Fibroblast of villous mesenchyme (primary cell): ENCODE data around the gene TAL2. TPM values are rescaled to one million over a fixed set of nuclear protein-coding genes. Genes with fewer than 3 reads are reported as not detected.
A peak's percentile ranks its signal among the peaks of the same experiment; 100 is the strongest.

ENCODE experiments used
- DNase-seq: peaks from one replicate; pipeline ENCODE4 v3.0.0-alpha.2; 2010; ENCODE audit warnings: low read depth
- H3K4me3 ChIP-seq: 2 replicates; pipeline ENCODE4 v1.5.1; 2011; ENCODE audit warnings: low read depth, mild to moderate bottlenecking, low read length
- total RNA-seq: library from RNA; depleted of rRNA; stranded (reverse); fragments of >200 nt; gene quantifications from 2 replicates; pipeline ENCODE4 v1.2.3, GENCODE V29; 2012
- TF ChIP-seq, protein P1 (sequence below): IDR thresholded peaks from 2 replicates; pipeline ENCODE4 v1.5.1; 2012; ENCODE audit warnings: low read depth, mild to moderate bottlenecking, low read length; ENCODE audit not compliant: insufficient read depth

The TAL2 gene
- total RNA-seq, 1 donor, result not detected

DNA sequence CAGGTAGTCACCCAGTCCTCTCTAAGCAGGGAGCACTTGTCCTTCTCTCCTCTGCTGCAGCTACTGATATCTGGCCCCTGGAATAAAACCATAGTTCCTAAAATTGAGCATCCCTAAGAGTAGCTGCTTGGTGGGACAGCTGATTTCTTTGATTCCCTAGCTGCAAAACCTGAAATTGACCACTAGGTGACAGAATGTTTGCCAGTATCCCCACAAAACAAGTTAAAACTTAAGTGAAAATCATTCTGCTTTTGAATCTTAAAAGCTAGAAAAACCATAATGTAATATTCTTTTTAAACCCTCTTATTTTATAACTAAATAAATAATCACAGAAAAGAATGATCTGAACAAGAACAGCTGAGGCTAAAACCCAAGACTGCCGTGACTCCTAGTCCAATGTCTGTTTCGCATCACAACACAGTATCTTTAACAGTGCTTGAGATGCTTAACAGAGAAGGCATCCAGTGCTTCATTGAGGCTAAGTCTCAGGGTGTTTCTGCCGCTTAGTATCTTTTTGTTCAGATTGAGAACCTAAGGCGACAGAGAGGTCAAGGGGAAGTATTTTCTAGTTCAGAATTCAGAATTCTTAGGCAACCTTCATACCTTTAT lies 24.4 kb upstream of the TAL2 start:
- peak; percentile 2 for DNase-seq
- TF ChIP-seq, protein P1, sequence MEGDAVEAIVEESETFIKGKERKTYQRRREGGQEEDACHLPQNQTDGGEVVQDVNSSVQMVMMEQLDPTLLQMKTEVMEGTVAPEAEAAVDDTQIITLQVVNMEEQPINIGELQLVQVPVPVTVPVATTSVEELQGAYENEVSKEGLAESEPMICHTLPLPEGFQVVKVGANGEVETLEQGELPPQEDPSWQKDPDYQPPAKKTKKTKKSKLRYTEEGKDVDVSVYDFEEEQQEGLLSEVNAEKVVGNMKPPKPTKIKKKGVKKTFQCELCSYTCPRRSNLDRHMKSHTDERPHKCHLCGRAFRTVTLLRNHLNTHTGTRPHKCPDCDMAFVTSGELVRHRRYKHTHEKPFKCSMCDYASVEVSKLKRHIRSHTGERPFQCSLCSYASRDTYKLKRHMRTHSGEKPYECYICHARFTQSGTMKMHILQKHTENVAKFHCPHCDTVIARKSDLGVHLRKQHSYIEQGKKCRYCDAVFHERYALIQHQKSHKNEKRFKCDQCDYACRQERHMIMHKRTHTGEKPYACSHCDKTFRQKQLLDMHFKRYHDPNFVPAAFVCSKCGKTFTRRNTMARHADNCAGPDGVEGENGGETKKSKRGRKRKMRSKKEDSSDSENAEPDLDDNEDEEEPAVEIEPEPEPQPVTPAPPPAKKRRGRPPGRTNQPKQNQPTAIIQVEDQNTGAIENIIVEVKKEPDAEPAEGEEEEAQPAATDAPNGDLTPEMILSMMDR, result peak; percentile 57
- H3K4me3 ChIP-seq, result no peak overlapping the region

DNA sequence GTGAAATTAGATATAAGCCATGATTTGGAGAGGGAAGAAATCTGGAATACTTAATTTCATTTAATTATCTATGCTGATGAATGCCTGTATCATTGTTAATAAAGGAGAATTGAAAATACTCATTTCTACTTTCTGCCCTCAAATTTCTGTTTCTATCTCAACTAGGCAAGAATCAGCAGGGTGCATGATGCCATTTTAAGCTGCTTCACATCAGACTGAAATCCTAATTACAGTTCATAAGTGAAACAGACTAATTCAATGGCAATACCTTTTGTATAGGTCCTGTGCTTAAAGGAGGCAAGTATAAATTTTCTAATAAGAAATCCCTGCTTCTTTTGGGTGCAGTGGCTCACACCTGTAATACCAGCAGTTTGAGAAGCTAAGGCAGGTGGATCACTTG lies 22.3 kb upstream of the TAL2 start:
- no peak overlapping the region for H3K4me3 ChIP-seq
- DNase-seq, result no peak
- TF ChIP-seq, protein P1, result no peak

DNA sequence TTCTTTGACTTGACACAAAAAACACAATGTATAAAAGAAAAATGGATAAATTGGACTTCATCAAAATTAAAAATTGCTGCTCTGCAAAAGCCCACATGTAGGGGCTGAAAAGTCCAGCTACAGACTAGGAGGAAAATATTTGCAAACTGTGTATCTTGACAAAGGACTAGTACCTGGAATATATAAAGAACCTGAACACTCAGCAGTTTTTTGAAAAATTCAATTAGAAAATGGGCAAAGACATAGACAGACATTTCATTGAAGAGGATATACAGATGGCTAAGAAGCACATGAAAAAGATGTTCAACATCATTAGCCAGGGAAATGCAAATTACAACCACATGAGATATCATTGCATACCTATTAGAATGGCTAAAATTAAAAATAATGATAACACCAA lies 18.5 kb upstream of the TAL2 start:
- TF ChIP-seq, protein P1, result no peak
- no peak for DNase-seq
- no peak overlapping the region for H3K4me3 ChIP-seq

DNA sequence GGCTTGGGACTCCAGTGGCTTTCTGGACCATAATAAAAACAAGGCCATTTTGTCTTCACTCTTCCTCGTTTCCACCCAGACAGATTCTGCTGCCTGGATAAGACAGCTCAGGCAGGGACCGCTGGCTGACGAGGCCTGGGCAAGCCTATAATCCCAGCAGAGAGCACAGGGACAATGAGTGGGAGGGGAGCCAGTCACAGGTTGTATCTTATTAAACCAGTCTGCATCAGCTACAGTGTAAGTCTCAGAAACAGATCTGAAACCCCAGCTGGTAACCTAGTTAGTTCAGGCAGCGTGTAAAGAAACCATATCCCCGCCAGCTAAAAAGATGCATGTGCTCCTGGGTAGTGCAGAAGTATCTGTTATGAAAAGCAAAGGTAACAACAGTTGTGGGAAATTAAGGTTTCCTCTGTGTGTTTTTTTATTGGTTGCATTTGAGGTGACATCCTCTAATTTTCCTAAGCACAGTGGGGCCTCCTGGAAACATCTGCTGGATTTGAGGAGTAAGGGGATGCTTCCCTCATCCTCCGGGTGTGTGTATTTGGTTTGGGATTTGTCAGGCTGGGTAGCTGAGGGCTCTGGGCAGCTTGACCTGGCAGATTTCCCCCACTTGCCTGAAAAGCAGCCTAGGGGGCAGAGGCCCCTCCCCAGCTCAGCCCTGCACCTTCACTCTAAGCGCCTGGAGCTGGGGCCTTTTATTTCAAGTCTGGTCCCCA lies 15.2 kb upstream of the TAL2 start:
- TF ChIP-seq, protein P1, result no peak
- no peak overlapping the region for H3K4me3 ChIP-seq
- DNase-seq, result no peak

DNA sequence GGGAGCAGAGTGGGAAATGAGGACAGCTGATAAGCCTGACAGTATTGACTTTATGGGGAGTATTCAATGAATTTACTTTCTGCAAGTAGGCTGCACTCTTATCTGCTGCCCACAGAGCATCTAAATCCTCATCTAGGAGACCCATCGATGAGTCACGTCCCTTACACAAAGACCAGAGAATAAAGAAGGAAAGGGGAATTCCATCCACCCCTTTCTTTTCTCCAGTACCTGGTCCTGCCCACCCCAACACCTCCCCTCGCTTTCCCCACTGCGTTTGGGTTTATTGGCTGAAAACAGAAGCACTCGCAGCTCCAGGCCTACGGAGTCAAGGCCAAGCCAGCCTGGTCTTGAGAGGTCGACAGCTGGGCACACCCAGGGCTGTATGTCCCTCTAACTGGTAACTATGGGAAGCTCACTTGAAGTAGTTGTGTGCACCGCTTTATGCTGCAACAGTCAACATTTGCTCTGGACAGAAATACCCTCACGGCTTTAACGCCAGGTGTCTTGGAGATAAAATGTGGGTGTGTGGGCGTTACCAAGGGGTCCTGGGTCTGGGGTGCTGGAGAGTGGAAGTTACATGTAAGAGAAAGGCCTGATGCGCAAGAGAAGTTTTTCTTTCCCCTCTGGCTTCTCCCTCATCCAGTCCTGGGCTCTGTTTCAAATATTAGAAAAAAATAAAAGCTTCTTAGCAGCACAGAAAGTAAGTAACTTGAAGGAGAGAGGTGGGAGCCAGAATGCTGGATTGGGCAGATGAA lies 14.5 kb upstream of the TAL2 start:
- TF ChIP-seq, protein P1, result no peak
- no peak overlapping the region for H3K4me3 ChIP-seq
- DNase-seq, result peak; percentile 21

DNA sequence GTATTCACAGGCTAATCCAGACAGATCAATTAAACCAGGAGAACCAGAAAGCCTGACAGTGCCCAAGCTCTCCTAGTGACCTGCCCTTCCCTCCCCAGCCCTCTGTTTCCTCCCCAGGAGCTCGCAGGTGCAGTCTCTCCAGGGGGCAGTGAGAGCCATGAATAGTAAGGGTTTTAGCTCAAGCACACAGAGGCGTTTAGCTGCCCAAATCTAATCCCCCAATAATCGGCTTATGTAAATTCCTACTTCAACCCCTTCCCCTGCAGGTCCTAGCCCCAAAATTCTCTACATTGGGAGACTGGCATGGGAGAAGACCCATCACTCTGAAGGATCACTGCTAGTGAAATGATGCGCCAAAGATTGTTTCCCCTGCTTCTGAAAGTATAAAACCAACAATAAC lies 10.5 kb upstream of the TAL2 start:
- no peak overlapping the region for H3K4me3 ChIP-seq
- DNase-seq, result no peak

More for the DNA sequence above, 10.5 kb upstream of the TAL2 start:
- TF ChIP-seq, protein P1, result no peak
